ENCODE results near the gene GFRA4. TPM values are rescaled to one million over a fixed set of nuclear protein-coding genes. Genes with fewer than 3 reads are reported as not detected.

The GFRA4 gene
- total RNA-seq, 1 experiment from 2014 or later, result not detected

DNA sequence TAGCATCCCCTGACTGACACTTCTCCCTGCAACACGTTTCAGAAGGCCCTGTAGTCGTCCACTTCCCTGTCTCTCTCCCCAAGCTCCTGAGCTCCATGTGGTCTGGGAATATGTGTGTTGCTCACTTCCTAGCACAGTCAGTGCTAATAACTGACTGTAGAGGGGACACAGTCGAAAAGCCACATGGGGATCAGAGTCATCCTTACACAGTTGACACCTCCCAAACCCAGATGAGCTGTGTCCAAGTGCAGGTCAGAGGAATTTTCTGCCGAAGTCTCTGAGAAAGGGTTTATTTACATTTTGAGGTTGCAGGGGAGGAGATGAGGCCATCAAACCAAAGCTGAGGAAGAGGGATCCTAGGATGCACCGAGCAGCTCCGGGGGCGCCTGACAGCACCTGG lies 22.1 kb upstream of the GFRA4 start:
- DNase-seq, result no peak
- Histone ChIP-seq H3K27me3 (ENCODE audit: control insufficient read depth, insufficient read depth, low read length) (peaks cover 13% of the 10 kb centered on the region), H3K4me3 (ENCODE audit: insufficient read depth, low read depth, low read length) (no peak overlapping the region)

GRCh38 chr20:3681931-3682781 lies 19.0 kb upstream of the GFRA4 start, which contains the start of gene ADAM33:
Gene ADAM33, minus strand, starts transcription at chr20:3682010. Its CDS starts 6 bp downstream, at chr20:3682004.
- no peaks in the 10 kb centered on the region for H3K36me3 ChIP-seq (replicated peaks; ENCODE audit: control insufficient read depth, insufficient read depth, low read length)
- H3K4me3 ChIP-seq (ENCODE audit: insufficient read depth, low read depth, low read length), result peak within 1 kb of the TSS; percentile 59
- peaks cover 13% of the 10 kb centered on the region for H3K27me3 ChIP-seq (ENCODE audit: control insufficient read depth, insufficient read depth, low read length)
- peak; percentile 92 for DNase-seq

More for the DNA sequence above, 22.1 kb upstream of the GFRA4 start:
- no peaks in the 10 kb centered on the region for H3K36me3 ChIP-seq (replicated peaks; ENCODE audit: control insufficient read depth, insufficient read depth, low read length)

DNA sequence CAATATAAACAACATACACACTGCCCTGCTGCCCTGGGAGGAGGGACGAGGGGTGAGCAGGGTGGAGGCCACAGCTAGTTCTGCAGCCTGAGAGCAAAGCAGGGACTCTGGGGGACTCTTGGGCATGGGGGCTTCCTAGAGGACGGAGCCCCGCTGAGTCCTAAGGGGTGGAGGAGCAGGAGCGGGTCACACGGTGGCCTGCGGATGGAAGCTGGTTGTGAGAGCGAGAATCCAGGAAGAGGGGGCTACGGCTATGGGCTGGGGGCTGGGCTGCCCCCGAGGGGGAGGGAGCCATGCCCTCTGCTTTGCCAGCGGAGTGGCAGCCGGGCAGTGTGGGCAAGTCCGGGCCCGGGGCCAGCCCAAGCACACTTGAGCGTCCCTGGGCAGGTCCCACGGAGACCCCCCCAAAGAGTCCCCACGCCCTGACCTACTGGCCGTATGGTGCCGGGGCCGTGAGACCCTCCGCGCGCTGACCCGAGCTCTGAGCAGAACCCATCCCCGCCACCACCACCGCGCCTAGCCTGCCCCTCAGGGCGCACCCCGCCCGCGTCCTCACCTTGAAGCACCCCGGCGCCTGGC lies 18.2 kb upstream of the GFRA4 start:
- Histone ChIP-seq H3K36me3 (replicated peaks; ENCODE audit: control insufficient read depth, insufficient read depth, low read length) (no peaks in the 10 kb centered on the region), H3K4me3 (ENCODE audit: insufficient read depth, low read depth, low read length) (peak overlapping the region; percentile 59), H3K27me3 (ENCODE audit: control insufficient read depth, insufficient read depth, low read length) (peaks cover 13% of the 10 kb centered on the region)
- no peak for DNase-seq

DNA sequence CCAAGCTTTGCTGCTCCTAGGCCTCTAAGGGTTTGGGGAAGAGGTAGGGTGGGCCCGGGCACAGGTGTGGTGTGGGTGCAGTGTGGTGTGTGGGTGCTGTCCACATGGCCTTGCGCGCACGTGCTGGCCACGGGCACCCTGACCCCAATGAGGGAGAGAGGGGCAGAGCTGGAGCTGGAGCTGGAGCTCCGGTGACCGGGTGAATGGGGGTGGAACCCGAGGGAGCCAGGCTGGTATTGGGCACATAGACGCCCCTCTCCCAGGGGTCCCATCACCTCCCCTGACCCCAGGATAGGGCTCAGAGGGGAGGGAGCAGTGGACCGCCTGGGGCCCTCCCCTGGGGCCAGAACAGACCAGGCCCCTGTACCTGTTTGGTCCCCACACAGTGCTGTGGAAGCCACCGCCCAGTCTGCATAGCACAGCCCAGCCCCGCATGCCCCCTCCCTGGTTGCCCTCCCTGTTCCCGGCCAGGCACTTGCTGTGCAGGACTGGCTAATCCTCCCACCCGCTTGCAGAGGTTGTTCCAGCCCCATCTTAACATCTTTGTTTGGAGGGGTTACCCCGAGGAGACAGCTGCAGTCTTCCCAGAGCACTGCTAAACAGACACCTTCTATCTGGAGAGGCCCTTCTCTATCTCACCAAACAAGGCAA lies 17.6 kb upstream of the GFRA4 start:
- peak; percentile 74 for DNase-seq
- Histone ChIP-seq H3K4me3 (ENCODE audit: insufficient read depth, low read depth, low read length) (no peak overlapping the region), H3K36me3 (replicated peaks; ENCODE audit: control insufficient read depth, insufficient read depth, low read length) (no peaks in the 10 kb centered on the region), H3K27me3 (ENCODE audit: control insufficient read depth, insufficient read depth, low read length) (peaks cover 13% of the 10 kb centered on the region)

GRCh38 chr20:3679749-3680700 lies 16.8 kb upstream of the GFRA4 start:
- no peak overlapping the region for H3K4me3 ChIP-seq (ENCODE audit: insufficient read depth, low read depth, low read length)
- peaks cover 12% of the 10 kb centered on the region for H3K27me3 ChIP-seq (ENCODE audit: control insufficient read depth, insufficient read depth, low read length)
- no peaks in the 10 kb centered on the region for H3K36me3 ChIP-seq (replicated peaks; ENCODE audit: control insufficient read depth, insufficient read depth, low read length)
- DNase-seq, result peak; percentile 73

DNA sequence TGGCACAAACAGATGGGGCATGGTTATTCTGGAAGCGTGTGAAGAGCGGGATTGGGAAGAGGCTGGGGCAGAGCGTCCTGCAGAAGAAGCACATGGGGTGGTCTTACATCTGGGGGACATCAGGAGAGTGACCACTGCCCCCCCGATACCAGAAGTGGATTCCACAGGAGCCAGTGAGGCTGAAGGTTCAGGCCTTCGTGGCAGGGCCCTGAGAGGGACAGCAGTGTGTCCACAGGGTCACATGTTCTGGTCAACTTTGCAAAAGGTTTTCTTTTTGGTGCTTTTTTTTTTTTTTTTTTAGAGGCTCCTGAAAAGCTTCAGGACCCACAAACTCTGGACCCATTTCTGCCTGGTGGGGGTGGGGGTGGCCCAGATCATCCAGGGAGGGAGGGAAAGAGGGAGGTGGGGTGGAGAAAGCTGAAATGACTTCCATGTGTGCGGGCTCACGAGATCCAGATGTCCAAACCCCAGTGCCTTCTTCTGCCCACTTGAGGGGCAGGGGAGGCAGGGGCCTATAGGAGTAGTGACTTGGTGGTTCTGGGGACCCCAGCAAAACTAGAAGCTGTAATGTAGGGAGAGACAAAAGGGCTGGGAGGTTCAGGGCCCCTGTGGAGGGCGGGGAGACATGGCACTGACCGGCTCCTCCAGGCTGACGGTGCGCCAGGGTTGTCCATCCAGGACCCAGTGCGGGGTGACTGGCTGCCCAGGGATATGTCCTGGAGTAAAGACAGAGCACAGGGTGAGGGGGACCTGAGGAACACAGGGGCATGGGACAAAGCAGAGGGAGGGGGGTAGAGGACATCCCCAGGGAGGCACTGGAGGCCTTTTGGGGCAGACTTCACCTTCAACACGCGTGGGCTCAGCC lies 15.9 kb upstream of the GFRA4 start:
- Histone ChIP-seq H3K36me3 (replicated peaks; ENCODE audit: control insufficient read depth, insufficient read depth, low read length) (no peaks in the 10 kb centered on the region), H3K27me3 (ENCODE audit: control insufficient read depth, insufficient read depth, low read length) (peaks cover 11% of the 10 kb centered on the region), H3K4me3 (ENCODE audit: insufficient read depth, low read depth, low read length) (no peak overlapping the region)
- no peak for DNase-seq

GRCh38 chr20:3678198-3678597 lies 15.0 kb upstream of the GFRA4 start:
- H3K4me3 ChIP-seq (ENCODE audit: insufficient read depth, low read depth, low read length), result no peak overlapping the region
- no peak for DNase-seq
- no peaks in the 10 kb centered on the region for H3K36me3 ChIP-seq (replicated peaks; ENCODE audit: control insufficient read depth, insufficient read depth, low read length)
- H3K27me3 ChIP-seq (ENCODE audit: control insufficient read depth, insufficient read depth, low read length), result peaks cover 11% of the 10 kb centered on the region

DNA sequence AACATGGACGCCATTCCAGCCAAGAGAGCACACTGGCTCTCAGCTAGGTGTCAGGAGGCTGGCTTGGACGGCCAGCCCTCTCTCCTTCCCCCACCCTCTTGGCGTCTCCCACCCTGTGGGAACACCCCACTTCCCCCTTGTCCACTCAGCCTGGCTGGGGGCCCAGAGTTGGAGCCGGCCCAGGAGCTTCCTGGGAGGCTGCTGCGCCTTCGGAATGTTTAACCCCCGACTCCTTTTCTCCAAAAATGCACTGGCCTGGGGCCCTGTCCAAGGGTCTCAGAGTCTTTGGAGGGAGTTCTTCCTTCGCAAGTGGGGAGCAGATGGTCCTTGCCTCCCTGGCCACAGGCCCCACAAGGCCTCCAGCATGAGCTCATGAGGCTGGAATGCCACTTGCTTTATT lies 14.5 kb upstream of the GFRA4 start:
- no peak for DNase-seq
- Histone ChIP-seq H3K36me3 (replicated peaks; ENCODE audit: control insufficient read depth, insufficient read depth, low read length) (no peaks in the 10 kb centered on the region), H3K27me3 (ENCODE audit: control insufficient read depth, insufficient read depth, low read length) (peaks cover 14% of the 10 kb centered on the region), H3K4me3 (ENCODE audit: insufficient read depth, low read depth, low read length) (no peak overlapping the region)

DNA sequence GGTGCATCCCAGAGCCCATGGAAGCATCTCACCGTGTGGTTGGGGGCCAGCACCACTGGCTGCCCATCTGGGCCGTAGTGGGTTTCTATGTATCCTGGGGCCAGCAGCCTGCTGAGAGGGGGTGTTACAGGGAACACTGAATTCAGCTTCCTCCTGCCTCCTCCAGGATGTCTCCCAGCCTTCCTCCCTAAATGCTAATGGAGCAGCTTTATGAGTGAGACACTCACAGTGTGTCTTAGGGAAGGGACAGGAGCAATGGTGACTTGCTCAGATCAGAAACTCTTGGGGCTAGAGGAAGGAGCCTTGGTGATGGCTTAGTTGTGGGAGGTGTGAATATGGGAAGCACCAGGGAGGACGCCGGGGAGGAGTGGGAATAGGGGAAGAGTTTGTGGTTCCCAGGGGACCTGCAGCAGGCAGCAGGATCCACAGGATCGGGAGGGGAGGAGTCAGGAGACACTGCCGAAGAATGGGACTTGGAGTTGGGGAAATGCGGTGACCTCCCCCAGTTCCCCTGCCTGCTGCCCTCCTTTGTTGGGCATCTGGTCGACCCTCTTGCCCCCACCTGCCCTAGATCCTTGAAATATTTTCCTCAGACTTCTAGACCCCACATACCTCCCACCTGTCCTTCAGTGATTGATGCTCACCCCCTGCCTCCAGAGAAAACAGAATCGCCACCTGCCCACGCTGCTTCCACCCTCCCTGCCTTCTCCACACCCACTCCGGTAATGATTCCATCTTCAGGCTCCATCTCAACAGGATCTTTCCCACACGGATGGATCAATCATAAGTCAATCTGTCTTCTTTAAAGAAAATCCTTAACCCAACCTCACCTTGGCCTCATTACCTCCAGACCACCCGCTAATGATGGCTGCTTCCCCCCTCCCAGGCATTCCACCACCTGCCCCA lies 12.0 kb upstream of the GFRA4 start:
- H3K4me3 ChIP-seq (ENCODE audit: insufficient read depth, low read depth, low read length), result no peak overlapping the region
- no peaks in the 10 kb centered on the region for H3K36me3 ChIP-seq (replicated peaks; ENCODE audit: control insufficient read depth, insufficient read depth, low read length)
- no peak for DNase-seq
- H3K27me3 ChIP-seq (ENCODE audit: control insufficient read depth, insufficient read depth, low read length), result peaks cover 12% of the 10 kb centered on the region; the same call in 1 of the 2 replicates

DNA sequence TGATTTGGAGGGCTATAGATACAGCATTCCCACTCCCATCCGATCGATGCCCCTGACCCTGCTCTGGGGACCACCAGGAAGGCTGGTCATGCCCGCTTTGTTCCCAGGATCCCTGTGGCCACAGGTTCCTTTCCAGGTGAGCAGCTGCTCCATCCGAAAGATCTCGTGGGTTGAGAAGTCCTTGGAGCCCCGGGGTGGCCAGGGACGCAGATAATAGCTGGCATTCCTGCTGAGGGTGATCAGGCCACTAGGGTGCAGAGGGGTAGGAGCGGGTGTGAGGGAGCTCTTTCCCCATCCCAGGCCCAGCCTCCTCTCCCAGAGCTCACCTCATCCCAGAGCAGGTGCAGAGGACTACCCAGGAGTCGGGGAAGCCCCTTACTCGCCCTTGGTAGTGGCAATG lies 11.2 kb upstream of the GFRA4 start:
- no peak for DNase-seq

DNA sequence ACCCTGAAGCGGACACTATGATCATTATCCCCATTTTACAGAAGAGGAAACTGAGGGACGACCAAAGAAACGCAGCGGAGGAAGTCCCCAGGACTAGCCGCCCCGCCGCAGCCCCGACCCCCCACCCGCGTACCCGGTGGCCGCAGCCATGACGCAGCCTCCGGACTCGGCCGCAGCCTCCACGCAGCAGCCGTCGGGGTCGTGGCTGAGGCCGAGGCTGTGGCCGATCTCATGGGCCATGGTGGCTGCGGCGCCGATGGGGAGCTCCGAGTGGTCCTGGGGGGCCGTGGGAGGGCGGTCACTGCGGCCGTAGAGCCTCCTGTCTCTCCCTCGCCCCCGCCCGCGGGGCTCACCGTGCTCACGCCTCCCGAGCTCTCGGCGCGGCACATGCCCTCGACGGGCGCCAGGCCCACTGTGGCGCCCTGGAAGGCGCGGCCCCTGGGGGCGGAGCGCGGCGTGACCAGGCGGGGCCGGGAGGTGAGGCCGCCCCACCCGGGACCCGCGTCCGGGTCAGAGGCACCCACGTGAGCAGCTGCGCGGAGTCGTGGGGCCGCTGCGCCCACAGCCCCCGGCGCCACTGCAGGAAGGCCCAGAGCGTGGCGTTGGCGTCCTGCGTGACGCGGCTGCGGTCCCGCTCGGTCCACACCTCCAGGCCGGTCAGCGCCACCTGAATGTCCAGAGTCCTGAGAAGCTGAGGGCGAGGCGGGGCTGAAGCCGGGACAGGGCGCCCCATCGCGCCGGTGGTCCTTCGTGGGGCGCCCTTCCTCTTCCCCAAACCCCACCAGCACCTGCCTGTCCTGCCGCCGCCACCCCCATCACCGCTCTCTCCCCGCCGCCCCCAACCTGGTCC lies 10.2 kb upstream of the GFRA4 start:
- H3K4me3 ChIP-seq (ENCODE audit: insufficient read depth, low read depth, low read length), result no peak overlapping the region
- DNase-seq, result peak; percentile 68
- H3K36me3 ChIP-seq (replicated peaks; ENCODE audit: control insufficient read depth, insufficient read depth, low read length), result no peaks in the 10 kb centered on the region
- peaks cover 12% of the 10 kb centered on the region; the same call in 1 of the 2 replicates for H3K27me3 ChIP-seq (ENCODE audit: control insufficient read depth, insufficient read depth, low read length)

More for the DNA sequence above, 11.2 kb upstream of the GFRA4 start:
- Histone ChIP-seq H3K27me3 (ENCODE audit: control insufficient read depth, insufficient read depth, low read length) (peaks cover 12% of the 10 kb centered on the region; the same call in 1 of the 2 replicates), H3K36me3 (replicated peaks; ENCODE audit: control insufficient read depth, insufficient read depth, low read length) (no peaks in the 10 kb centered on the region), H3K4me3 (ENCODE audit: insufficient read depth, low read depth, low read length) (no peak overlapping the region)

All from H7 (cell line).